MM.1S (cell line): ENCODE results near the gene PHOX2A.

Source experiments
- DNase-seq: peaks from one replicate; pipeline ENCODE4 v3.0.0-alpha.2; 2015
- H2AFZ ChIP-seq: fragments of 300-600 bp; sonication (generic); 2 replicates; pipeline ENCODE4 v1.6.0; 2016; ENCODE audit warnings: antibody characterized with exemption, low read length
- H3F3A ChIP-seq: fragments of 300-600 bp; sonication (generic); 2 replicates; pipeline ENCODE4 v1.6.1; 2016; ENCODE audit warnings: mild to moderate bottlenecking, antibody characterized with exemption, low read length, moderate library complexity, mixed read lengths; ENCODE audit not compliant: insufficient read depth
- H3K27ac ChIP-seq: fragments of 300-600 bp; sonication (generic); 2 replicates; pipeline ENCODE4 v1.5.1; 2016; ENCODE audit warnings: mild to moderate bottlenecking, low read length
- H3K27me3 ChIP-seq: fragments of 300-600 bp; sonication (generic); replicated peaks from 2 replicates; pipeline ENCODE4 v1.6.0; 2016; ENCODE audit warnings: low read length; ENCODE audit not compliant: insufficient read depth
- H3K36me3 ChIP-seq: fragments of 300-600 bp; sonication (generic); replicated peaks from 2 replicates; pipeline ENCODE4 v1.6.1; 2016; ENCODE audit warnings: mild to moderate bottlenecking, low read length, mixed read lengths; ENCODE audit not compliant: insufficient read depth
- H3K4me1 ChIP-seq: fragments of 300-600 bp; sonication (generic); 2 replicates; pipeline ENCODE4 v1.6.1; 2016; ENCODE audit warnings: low read length, mixed read lengths
- H3K4me2 ChIP-seq: fragments of 300-600 bp; sonication (generic); 2 replicates; pipeline ENCODE4 v1.6.0; 2016; ENCODE audit warnings: low read depth, low read length
- H3K4me3 ChIP-seq: fragments of 300-600 bp; sonication (generic); 2 replicates; pipeline ENCODE4 v1.5.1; 2016; ENCODE audit warnings: low read length, mixed read lengths
- H3K79me2 ChIP-seq: fragments of 300-600 bp; sonication (generic); 2 replicates; pipeline ENCODE4 v1.6.1; 2016; ENCODE audit warnings: mixed run types, low read length, mixed read lengths
- H3K9ac ChIP-seq: fragments of 300-600 bp; sonication (generic); 2 replicates; pipeline ENCODE4 v1.6.1; 2016; ENCODE audit warnings: low read length, mixed read lengths
- H3K9me2 ChIP-seq: fragments of 300-600 bp; sonication (generic); replicated peaks from 2 replicates; pipeline ENCODE4 v1.6.1; 2016; ENCODE audit warnings: mild to moderate bottlenecking, low read length, mixed read lengths; ENCODE audit not compliant: insufficient read depth
- H3K9me3 ChIP-seq: fragments of 300-600 bp; sonication (generic); replicated peaks from 2 replicates; pipeline ENCODE4 v1.6.1; 2016; ENCODE audit warnings: mild to moderate bottlenecking, low read length, mixed read lengths; ENCODE audit not compliant: insufficient read depth
- H4K20me1 ChIP-seq: fragments of 300-600 bp; sonication (generic); 2 replicates; pipeline ENCODE4 v1.6.1; 2016; ENCODE audit warnings: mild to moderate bottlenecking, low read length, moderate library complexity, mixed read lengths; ENCODE audit not compliant: insufficient read depth
- CTCF ChIP-seq: fragments of 300-600 bp; sonication (generic); IDR thresholded peaks from 2 replicates; pipeline ENCODE4 v1.5.1; 2016; ENCODE audit warnings: antibody characterized with exemption, low read length, mixed read lengths
- EZH2 ChIP-seq: fragments of 300-600 bp; sonication (generic); optimal IDR thresholded peaks from 2 replicates; pipeline ENCODE3; 2017; ENCODE audit warnings: low read depth, mild to moderate bottlenecking, antibody characterized with exemption, low read length, mixed read lengths
- EZH2phosphoT487 ChIP-seq: fragments of 300-600 bp; sonication (generic); IDR thresholded peaks from 2 replicates; pipeline ENCODE4 v1.6.1; 2018; ENCODE audit warnings: antibody characterized with exemption, low read length

Gene PHOX2A

GRCh38 chr11:72243173-72244059 lies 560 bp downstream of the PHOX2A start:
- Histone ChIP-seq H3K4me2 (no peak overlapping the region), H3K4me3 (no peak overlapping the region)

GRCh38 chr11:72242141-72242540 lies 1.8 kb downstream of the PHOX2A start:
- Histone ChIP-seq H3K27ac (no peak overlapping the region), H3F3A (no peaks in the 10 kb centered on the region), H2AFZ (no peak overlapping the region), H4K20me1 (no peaks in the 10 kb centered on the region), H3K79me2 (no peaks in the 10 kb centered on the region), H3K4me3 (no peak overlapping the region), H3K9me2 (no peaks in the 10 kb centered on the region), H3K36me3 (no peaks in the 10 kb centered on the region), H3K27me3 (peaks cover 38% of the 10 kb centered on the region), H3K4me1 (no peaks in the 10 kb centered on the region), H3K4me2 (no peak overlapping the region), H3K9ac (no peak overlapping the region), H3K9me3 (no peaks in the 10 kb centered on the region)
- no peak for DNase-seq
- no peak for TF ChIP-seq EZH2
- TF ChIP-seq EZH2phosphoT487: no peak
- TF ChIP-seq CTCF: no peak

More at GRCh38 chr11:72243173-72244059, 560 bp downstream of the PHOX2A start:
- H3K27ac ChIP-seq: no peak overlapping the region
- no peaks in the 10 kb centered on the region for H3K9me2 ChIP-seq
- H3K36me3 ChIP-seq: no peaks in the 10 kb centered on the region
- no peak overlapping the region for H3K9ac ChIP-seq
- no peaks in the 10 kb centered on the region for H3K4me1 ChIP-seq
- DNase-seq: no peak
- no peaks in the 10 kb centered on the region for H3F3A ChIP-seq
- H2AFZ ChIP-seq: no peak overlapping the region
- no peaks in the 10 kb centered on the region for H3K9me3 ChIP-seq
- TF ChIP-seq EZH2 (no peak), CTCF (no peak), EZH2phosphoT487 (no peak)
- no peaks in the 10 kb centered on the region for H3K79me2 ChIP-seq
- no peaks in the 10 kb centered on the region for H4K20me1 ChIP-seq
- peaks cover 38% of the 10 kb centered on the region for H3K27me3 ChIP-seq

- Histone ChIP-seq H4K20me1 (no peaks in the 10 kb centered on the region), H3K79me2 (no peaks in the 10 kb centered on the region), H3K9ac (no peak overlapping the region), H3K4me1 (no peaks in the 10 kb centered on the region), H3K27ac (no peak overlapping the region), H3K9me3 (no peaks in the 10 kb centered on the region), H3K4me3 (no peak overlapping the region), H2AFZ (no peak overlapping the region), H3K4me2 (no peak overlapping the region), H3K9me2 (no peaks in the 10 kb centered on the region), H3F3A (no peaks in the 10 kb centered on the region), H3K36me3 (no peaks in the 10 kb centered on the region), H3K27me3 (peaks cover 38% of the 10 kb centered on the region)
- no peak for DNase-seq
- no peak for TF ChIP-seq EZH2phosphoT487
- TF ChIP-seq EZH2: no peak
- TF ChIP-seq CTCF: no peak
Observed at GRCh38 chr11:72241291-72241781, 2.6 kb downstream of the PHOX2A start.
